Gastrocnemius medialis (tissue), 4 donors: ENCODE measurements around the gene AP4E1. TPM values are rescaled to one million over a fixed set of nuclear protein-coding genes. Genes with fewer than 3 reads are reported as not detected.

Experiments used
- ATAC-seq, 2 donors: fragments of 150-250 bp; one replicate each; pipeline ENCODE4 v1.9.1; 2016
- DNase-seq, 2 donors: peaks; one replicate each; pipeline ENCODE4 v3.0.0-alpha.2; 2019
- H3K27ac ChIP-seq, 4 donors: fragments of 200-600 bp; sonication (generic); 1 replicate in 1 of 4; 2 replicates in 3 of 4; pipeline ENCODE4 v1.5.1; 2016 to 2018; ENCODE audit warnings: mild to moderate bottlenecking in 2 of 4, moderate library complexity in 1 of 4
- H3K27me3 ChIP-seq, 3 donors: fragments of 200-600 bp; sonication (generic) in 2 of 3; 1 replicate in 1 of 3; 2 replicates in 2 of 3; pipeline versions ENCODE4 v1.5.1 to v1.6.0; 2016 to 2019; ENCODE audit warnings: mild to moderate bottlenecking in 1 of 3, moderate library complexity in 1 of 3
- H3K36me3 ChIP-seq, 2 donors: fragments of 200-600 bp; sonication (generic) in 1 of 2; one replicate each; pipeline ENCODE4 v1.5.1; 2017 to 2018
- H3K4me1 ChIP-seq, 2 donors: fragments of 200-600 bp; sonication (generic) in 1 of 2; one replicate each; pipeline ENCODE4 v1.5.1; 2016 to 2017; ENCODE audit warnings: mild to moderate bottlenecking in 2 of 2
- H3K4me3 ChIP-seq, 4 donors: fragments of 200-600 bp; sonication (generic) in 3 of 4; 1 replicate in 1 of 4; 2 replicates in 3 of 4; pipeline ENCODE4 v1.5.1; 2016 to 2019; ENCODE audit warnings: mild to moderate bottlenecking in 2 of 4
- H3K9me3 ChIP-seq, 3 donors: fragments of 200-600 bp; sonication (generic) in 2 of 3; 1 replicate in 1 of 3; 2 replicates in 2 of 3; pipeline ENCODE4 v1.5.1; 2016 to 2019
- CTCF ChIP-seq, 5 experiments: fragments of 450-650 bp in 3 of 5; fragments of 200-600 bp in 2 of 5; sonication (generic) in 2 of 5; IDR thresholded peaks in 4 of 5; conservative IDR thresholded peaks in 1 of 5; 1 replicate in 4 of 5; 2 replicates in 1 of 5; pipeline ENCODE4 v1.5.1; 2016 to 2019; ENCODE audit warnings: antibody characterized with exemption in 5 of 5, mild to moderate bottlenecking in 3 of 5, moderate library complexity in 3 of 5
- POLR2A ChIP-seq, 2 donors: fragments of 450-650 bp; IDR thresholded peaks; one replicate each; pipeline ENCODE4 v1.6.1; 2017; ENCODE audit warnings: antibody characterized with exemption in 2 of 2, mild to moderate bottlenecking in 2 of 2, moderate library complexity in 2 of 2
- in situ Hi-C, 4 donors: fragments of 200-750 bp; cut with MboI; loops; one replicate each; pipeline versions ENCODE4 v1.15.0 to v1.8.0; 2017; ENCODE audit warnings: low sequenced_read_pairs in 4 of 4
- intact Hi-C: fragments of 100-400 bp; cut with DNase I; formaldehyde crosslinking; loops from one replicate; pipeline ENCODE4 v1.15.1; 2023; ENCODE audit warnings: low total_unique reads
- total RNA-seq, 4 donors: library from RNA; depleted of rRNA; stranded (reverse); fragments of >200 nt; gene quantifications; one replicate each; pipeline versions ENCODE4 v1.1.0 to v1.2.3, GENCODE V29; 2016

The AP4E1 gene
- total RNA-seq, 4 donors from 2014 or later, result 11.6 to 14.0 (median 13.4) TPM

- no peak overlapping the region for H3K4me3 ChIP-seq
- H3K27ac ChIP-seq, result no peak overlapping the region
- ATAC-seq (no peak), DNase-seq (no peak)
- intact Hi-C loops (no loop called here), in situ Hi-C loops (no loop called here)
- H3K9me3 ChIP-seq, result no peaks in the 10 kb centered on the region
- H3K36me3 ChIP-seq, result no peaks in the 10 kb centered on the region
- H3K4me1 ChIP-seq, result peaks cover 2 to 12% of the 10 kb centered on the region in 2 donors
- no peaks in the 10 kb centered on the region for H3K27me3 ChIP-seq
- TF ChIP-seq POLR2A (IDR thresholded peaks at IDR 0.05) (no peak), CTCF (IDR thresholded peaks at IDR 0.05 in 4 of 5, conservative IDR thresholded peaks at IDR 0.05 in 1 of 5) (no peak)
Observed at GRCh38 chr15:51053571-51053970, 145.1 kb downstream of the AP4E1 start.

- intact Hi-C loops, result no loop called here
- no peak for ATAC-seq
- no peak overlapping the region for H3K27ac ChIP-seq
- H3K27me3 ChIP-seq, result no peaks in the 10 kb centered on the region
- no peak for TF ChIP-seq CTCF (IDR thresholded peaks at IDR 0.05 in 4 of 5, conservative IDR thresholded peaks at IDR 0.05 in 1 of 5)
- TF ChIP-seq POLR2A (IDR thresholded peaks at IDR 0.05), result no peak
- peaks cover 2 to 12% of the 10 kb centered on the region in 2 donors for H3K4me1 ChIP-seq
- H3K4me3 ChIP-seq, result no peak overlapping the region
- DNase-seq, result no peak
- in situ Hi-C loops, result no loop called here
- no peaks in the 10 kb centered on the region for H3K36me3 ChIP-seq
- H3K9me3 ChIP-seq, result no peaks in the 10 kb centered on the region
Observed at GRCh38 chr15:51054535-51054934, 146.1 kb downstream of the AP4E1 start.

Other genes starting within 250 kb of the AP4E1 start
- gene TRPM7, start 221.9 kb upstream of the AP4E1 start, total RNA-seq, result 10 to 100 TPM in 3 of 4 donors, 1 to 10 TPM in 1; 8.4 to 23.2 (median 12.7) TPM
- 100 to 1,000 TPM; 577 to 774 (median 620) TPM for gene SPPL2A, start 143.0 kb upstream of the AP4E1 start, total RNA-seq
- 1 to 10 TPM in 3 of 4 donors, under 1 TPM in 1; 0.75 to 4.9 (median 4.2) TPM for gene TNFAIP8L3, start 186.2 kb downstream of the AP4E1 start, total RNA-seq